Upper lobe of right lung (tissue), 1 donor: ENCODE measurements around the gene GABRG3. TPM values are rescaled to one million over a fixed set of nuclear protein-coding genes. Genes with fewer than 3 reads are reported as not detected.

Source experiments
- ATAC-seq: fragments of 200-7000 bp; cut with Tn5 transposase; one replicate; pipeline ENCODE4 v1.9.1; 2020; ENCODE audit warnings: mild to moderate bottlenecking, moderate library complexity
- DNase-seq: peaks from one replicate; pipeline ENCODE4 v3.0.0-alpha.2; 2020
- H3K27ac ChIP-seq: fragments of 200-600 bp; one replicate; pipeline ENCODE4 v1.8.0; 2022
- H3K27me3 ChIP-seq: fragments of 200-600 bp; one replicate; pipeline ENCODE4 v1.8.0; 2022; ENCODE audit warnings: mild to moderate bottlenecking
- H3K36me3 ChIP-seq: fragments of 200-600 bp; one replicate; pipeline ENCODE4 v1.8.0; 2022
- H3K4me1 ChIP-seq: fragments of 200-600 bp; one replicate; pipeline ENCODE4 v1.8.0; 2022
- H3K4me3 ChIP-seq: fragments of 200-600 bp; one replicate; pipeline ENCODE4 v1.8.0; 2022; ENCODE audit warnings: mild to moderate bottlenecking
- H3K9me3 ChIP-seq: fragments of 200-600 bp; one replicate; pipeline ENCODE4 v1.8.0; 2022
- CTCF ChIP-seq: fragments of 200-600 bp; IDR thresholded peaks from one replicate; pipeline ENCODE4 v1.8.0; 2022; ENCODE audit warnings: antibody characterized with exemption
- intact Hi-C: fragments of 100-400 bp; cut with DNase I; formaldehyde crosslinking; loops from one replicate; pipeline ENCODE4 v1.11.0; 2022
- total RNA-seq: library from RNA; stranded (reverse); fragmentation: NEBNext Ultra II Directional; extraction: Animal tissue kit (Norgen Biotek cat#: 25700); gene quantifications from one replicate; pipeline ENCODE4 v1.2.1, GENCODE V29; 2021
- donor health status: DM: no; HTN: yes; CAD: no; lungs with severe emphysema.

The GABRG3 gene
- total RNA-seq, 1 donor from 2014 or later = not detected

GRCh38 chr15:27042230-27042629, 71.2 kb downstream of the GABRG3 start:
- H3K4me1 ChIP-seq = no peaks in the 10 kb centered on the region
- no peak for DNase-seq
- no peak overlapping the region for H3K4me3 ChIP-seq
- no peaks in the 10 kb centered on the region for H3K36me3 ChIP-seq
- H3K27me3 ChIP-seq = no peaks in the 10 kb centered on the region
- no peak for ATAC-seq
- intact Hi-C loops = no loop called here
- no peak for TF ChIP-seq CTCF
- no peaks in the 10 kb centered on the region for H3K9me3 ChIP-seq
- H3K27ac ChIP-seq = no peak overlapping the region

GRCh38 chr15:27042646-27043045, 71.7 kb downstream of the GABRG3 start:
- Histone ChIP-seq H3K27me3 (no peaks in the 10 kb centered on the region), H3K36me3 (no peaks in the 10 kb centered on the region), H3K4me3 (no peak overlapping the region), H3K4me1 (no peaks in the 10 kb centered on the region), H3K9me3 (no peaks in the 10 kb centered on the region), H3K27ac (no peak overlapping the region)
- DNase-seq = no peak
- intact Hi-C loops = no loop called here
- TF ChIP-seq CTCF = no peak
- no peak for ATAC-seq

- intact Hi-C loops = no loop called here
- Histone ChIP-seq H3K9me3 (no peaks in the 10 kb centered on the region), H3K4me1 (no peaks in the 10 kb centered on the region), H3K27ac (no peak overlapping the region), H3K36me3 (no peaks in the 10 kb centered on the region), H3K4me3 (no peak overlapping the region), H3K27me3 (no peaks in the 10 kb centered on the region)
- TF ChIP-seq CTCF = no peak
- DNase-seq (no peak), ATAC-seq (no peak)
Observed at GRCh38 chr15:27043770-27044169, 72.8 kb downstream of the GABRG3 start.

- Histone ChIP-seq H3K27ac (no peak overlapping the region), H3K27me3 (no peaks in the 10 kb centered on the region), H3K4me3 (no peak overlapping the region), H3K4me1 (no peaks in the 10 kb centered on the region), H3K36me3 (no peaks in the 10 kb centered on the region), H3K9me3 (no peaks in the 10 kb centered on the region)
- DNase-seq = no peak
- intact Hi-C loops = no loop called here
- no peak for TF ChIP-seq CTCF
- ATAC-seq = no peak
Observed at GRCh38 chr15:27045796-27046195, 74.8 kb downstream of the GABRG3 start.

- Histone ChIP-seq H3K9me3 (no peaks in the 10 kb centered on the region), H3K4me3 (no peak overlapping the region), H3K4me1 (no peaks in the 10 kb centered on the region), H3K27me3 (no peaks in the 10 kb centered on the region), H3K27ac (no peak overlapping the region), H3K36me3 (no peaks in the 10 kb centered on the region)
- ATAC-seq (no peak), DNase-seq (no peak)
- no peak for TF ChIP-seq CTCF
- intact Hi-C loops = no loop called here
Observed at GRCh38 chr15:27046880-27047279, 75.9 kb downstream of the GABRG3 start.

GRCh38 chr15:27050163-27050562, 79.2 kb downstream of the GABRG3 start:
- ATAC-seq = no peak
- no peaks in the 10 kb centered on the region for H3K36me3 ChIP-seq
- intact Hi-C loops = no loop called here

More at GRCh38 chr15:27050163-27050562, 79.2 kb downstream of the GABRG3 start:
- TF ChIP-seq CTCF = no peak
- Histone ChIP-seq H3K4me3 (no peak overlapping the region), H3K4me1 (no peaks in the 10 kb centered on the region), H3K27me3 (no peaks in the 10 kb centered on the region), H3K9me3 (no peaks in the 10 kb centered on the region), H3K27ac (no peak overlapping the region)
- DNase-seq = no peak
